GM12864 (cell line): ENCODE measurements around the gene MYH11.

Source experiments
- DNase-seq: peaks from one replicate; pipeline ENCODE4 v3.0.0-alpha.2; 2011; ENCODE audit warnings: low read depth
- H3K4me3 ChIP-seq: 2 replicates; pipeline ENCODE4 v1.5.1; 2011; ENCODE audit warnings: mild to moderate bottlenecking, low read depth, low read length, control low read depth
- TF ChIP-seq, protein P1 (sequence below): IDR thresholded peaks from 2 replicates; pipeline ENCODE4 v1.5.1; 2011; ENCODE audit warnings: low read depth, mild to moderate bottlenecking, moderate library complexity, low read length, control low read depth, inconsistent platforms; ENCODE audit errors: missing control alignments

The MYH11 gene

DNA sequence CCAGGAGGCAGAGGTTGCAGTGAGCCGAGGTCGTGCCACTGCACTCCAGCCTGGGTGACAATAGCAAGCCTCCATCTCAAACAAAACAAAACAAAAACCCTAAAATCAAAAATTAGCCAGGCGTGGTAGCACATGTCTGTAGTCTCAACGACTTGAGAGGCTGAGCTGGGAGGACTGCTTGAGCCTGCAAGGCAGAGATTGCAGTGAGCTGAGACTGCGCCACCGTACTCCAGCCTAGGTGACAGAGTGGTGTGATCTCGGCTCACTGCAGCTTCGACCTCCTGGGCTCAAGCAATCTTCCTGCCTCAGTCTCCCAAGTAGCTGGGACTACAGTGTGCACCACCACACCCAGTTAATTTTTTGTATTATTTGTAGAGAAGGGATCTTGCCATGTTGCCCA, 87.6 kb downstream of the MYH11 start:
- H3K4me3 ChIP-seq = no peak overlapping the region
- TF ChIP-seq, protein P1, sequence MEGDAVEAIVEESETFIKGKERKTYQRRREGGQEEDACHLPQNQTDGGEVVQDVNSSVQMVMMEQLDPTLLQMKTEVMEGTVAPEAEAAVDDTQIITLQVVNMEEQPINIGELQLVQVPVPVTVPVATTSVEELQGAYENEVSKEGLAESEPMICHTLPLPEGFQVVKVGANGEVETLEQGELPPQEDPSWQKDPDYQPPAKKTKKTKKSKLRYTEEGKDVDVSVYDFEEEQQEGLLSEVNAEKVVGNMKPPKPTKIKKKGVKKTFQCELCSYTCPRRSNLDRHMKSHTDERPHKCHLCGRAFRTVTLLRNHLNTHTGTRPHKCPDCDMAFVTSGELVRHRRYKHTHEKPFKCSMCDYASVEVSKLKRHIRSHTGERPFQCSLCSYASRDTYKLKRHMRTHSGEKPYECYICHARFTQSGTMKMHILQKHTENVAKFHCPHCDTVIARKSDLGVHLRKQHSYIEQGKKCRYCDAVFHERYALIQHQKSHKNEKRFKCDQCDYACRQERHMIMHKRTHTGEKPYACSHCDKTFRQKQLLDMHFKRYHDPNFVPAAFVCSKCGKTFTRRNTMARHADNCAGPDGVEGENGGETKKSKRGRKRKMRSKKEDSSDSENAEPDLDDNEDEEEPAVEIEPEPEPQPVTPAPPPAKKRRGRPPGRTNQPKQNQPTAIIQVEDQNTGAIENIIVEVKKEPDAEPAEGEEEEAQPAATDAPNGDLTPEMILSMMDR = no peak
- no peak for DNase-seq

DNA sequence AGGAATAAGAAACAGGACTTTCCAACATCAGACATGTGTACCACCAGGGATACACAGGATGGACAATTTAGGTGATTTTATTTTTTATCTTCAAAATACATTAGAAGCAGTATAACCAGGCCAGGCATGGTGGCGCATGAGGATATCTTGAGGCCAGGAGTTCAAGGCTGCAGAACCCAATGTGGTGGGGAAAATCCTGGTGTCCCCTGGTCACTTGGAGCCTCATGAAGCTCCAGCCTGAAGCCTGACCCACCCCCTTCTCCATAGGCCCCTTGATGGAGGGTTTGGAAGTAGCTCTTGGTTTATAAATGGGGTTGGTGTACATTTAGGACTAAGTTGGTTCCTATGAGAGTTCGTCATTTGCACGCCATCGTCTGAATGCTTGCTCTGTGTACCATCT, 88.6 kb downstream of the MYH11 start:
- TF ChIP-seq, protein P1 = no peak
- no peak overlapping the region for H3K4me3 ChIP-seq
- no peak for DNase-seq

DNA sequence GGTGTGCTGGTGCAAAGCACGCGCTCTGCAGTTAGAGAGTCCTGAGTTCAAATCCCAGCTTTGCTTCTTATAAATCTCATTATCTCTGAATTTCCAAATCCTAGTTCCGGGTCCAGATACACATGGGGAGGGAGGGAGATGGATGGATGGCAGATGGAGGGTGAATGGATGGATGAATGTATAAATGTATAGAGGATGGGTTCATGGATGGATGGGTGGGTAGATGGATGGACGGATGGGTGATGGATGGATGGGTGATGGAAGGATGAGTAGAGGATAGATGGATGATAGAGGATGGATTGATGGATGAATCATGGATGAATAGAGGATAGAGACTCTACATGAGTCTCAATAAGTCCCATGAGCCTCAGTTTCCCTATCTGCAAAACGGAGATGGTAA, 89.9 kb downstream of the MYH11 start:
- H3K4me3 ChIP-seq = no peak overlapping the region
- no peak for DNase-seq

DNA sequence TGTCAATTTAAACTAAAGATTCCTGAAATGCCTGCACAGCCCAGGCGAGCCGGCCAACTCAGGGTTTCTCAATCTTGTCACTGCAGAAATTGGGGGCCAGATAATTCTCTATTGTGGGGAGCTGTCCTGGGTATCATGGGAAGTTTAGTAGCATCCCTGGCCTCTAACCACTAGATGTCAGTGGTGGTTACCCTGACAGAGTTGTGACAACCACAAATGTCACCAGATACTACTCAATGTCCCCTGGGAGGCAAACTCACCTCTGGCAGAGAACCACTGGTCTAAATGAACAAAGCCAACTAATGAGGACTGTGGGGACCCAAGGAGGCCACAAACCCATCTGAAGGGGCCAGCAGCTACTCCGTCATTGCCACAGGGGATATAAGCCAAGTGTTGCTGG, 90.9 kb downstream of the MYH11 start:
- TF ChIP-seq, protein P1 = peak; percentile 85

More for the DNA sequence above, 89.9 kb downstream of the MYH11 start:
- TF ChIP-seq, protein P1 = no peak

DNA sequence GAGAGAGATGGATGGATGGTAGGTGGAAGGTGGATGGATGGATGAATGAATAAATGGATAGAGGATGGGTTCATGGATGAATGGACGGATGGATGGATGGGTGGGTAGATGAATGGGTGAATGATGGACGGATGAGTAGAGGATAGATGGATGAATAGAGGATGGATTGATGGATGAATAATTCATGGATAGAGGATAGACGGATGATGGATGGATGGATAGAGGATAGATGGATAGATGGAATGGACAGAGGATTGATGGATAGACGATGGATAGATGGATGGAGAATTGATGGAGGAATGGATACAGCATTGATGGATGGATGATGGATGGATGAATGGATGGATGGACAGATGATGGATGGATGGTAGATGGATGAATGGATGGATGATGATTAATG, 91.7 kb downstream of the MYH11 start:
- DNase-seq = no peak
- H3K4me3 ChIP-seq = no peak overlapping the region
- TF ChIP-seq, protein P1 = no peak

More for the DNA sequence above, 90.9 kb downstream of the MYH11 start:
- peak; percentile 60 for DNase-seq
- no peak overlapping the region for H3K4me3 ChIP-seq

DNA sequence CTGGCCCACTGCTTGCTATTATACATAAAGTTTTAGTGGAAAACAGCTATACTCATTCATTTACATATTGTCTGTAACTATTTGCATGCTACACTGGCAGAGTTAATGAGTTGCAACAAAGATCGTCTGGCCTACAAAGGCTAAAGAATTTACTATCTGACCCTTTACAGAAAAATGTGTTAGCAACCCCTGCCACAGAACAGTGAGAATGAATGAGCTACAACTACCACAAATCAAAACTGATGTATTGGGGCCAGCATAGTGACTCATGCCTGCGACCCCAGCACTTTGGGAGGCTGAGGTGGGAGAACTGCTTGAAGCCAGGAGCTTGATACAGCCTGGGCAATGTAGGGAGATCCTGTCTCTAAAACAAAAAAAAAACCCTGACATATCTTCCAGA, 92.7 kb downstream of the MYH11 start:
- TF ChIP-seq, protein P1 = no peak
- DNase-seq = no peak
- H3K4me3 ChIP-seq = no peak overlapping the region

DNA sequence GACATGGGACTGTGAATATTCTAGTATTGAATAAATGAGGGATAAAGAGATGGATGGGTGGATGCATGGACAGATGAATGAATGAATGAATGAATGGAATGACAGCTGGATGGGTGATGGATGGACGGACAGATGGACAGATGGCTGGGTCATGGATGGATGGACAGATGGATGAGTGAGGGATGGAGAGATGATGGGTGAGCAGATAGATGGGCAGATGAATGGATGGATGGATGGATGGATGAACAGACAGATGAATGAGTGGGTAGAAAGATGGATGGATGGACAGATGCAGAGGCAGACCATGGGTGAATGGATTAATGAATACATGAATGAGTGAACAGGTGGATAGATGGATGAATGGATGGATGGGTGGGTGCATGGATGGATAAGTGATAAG, 96.7 kb downstream of the MYH11 start:
- DNase-seq = no peak
- no peak overlapping the region for H3K4me3 ChIP-seq
- TF ChIP-seq, protein P1 = no peak
